AG04450 (cell line): ENCODE results near the gene ETS2. TPM values are rescaled to one million over a fixed set of nuclear protein-coding genes. Genes with fewer than 3 reads are reported as not detected.

Experiments
- CTCF ChIA-PET: fragments of 300-600, 350-600 bp; formaldehyde crosslinking; extraction: SDS; loops from one replicate; lab custom pipeline; 2022; ENCODE audit warnings: antibody characterized with exemption, inconsistent platforms; lab: Charles Lee
- POLR2A ChIA-PET: fragments of 350-600 bp; formaldehyde crosslinking; extraction: SDS; loops from one replicate; lab custom pipeline; 2021; ENCODE audit warnings: antibody characterized with exemption, inconsistent platforms; lab: Yijun Ruan, JAX
- DNase-seq: peaks from one replicate; pipeline ENCODE4 v3.0.0-alpha.2; 2011; ENCODE audit warnings: low read depth, low spot score
- H3K27ac ChIP-seq: one replicate; pipeline ENCODE4 v1.5.1; 2012; ENCODE audit warnings: low read depth, low read length, control low read depth
- H3K27me3 ChIP-seq: one replicate; pipeline ENCODE4 v1.6.0; 2012; ENCODE audit warnings: low read length; ENCODE audit not compliant: control insufficient read depth, insufficient read depth
- H3K4me3 ChIP-seq: 2 replicates; pipeline ENCODE4 v1.5.1; 2011; ENCODE audit warnings: mild to moderate bottlenecking, low read depth, low read length, control low read depth
- H3K9me3 ChIP-seq: 2 replicates; pipeline ENCODE4 v1.5.1; 2012; ENCODE audit warnings: low read length; ENCODE audit not compliant: control insufficient read depth, insufficient read depth
- polyA plus RNA-seq: library from polyadenylated mRNA; depleted of rRNA; stranded (reverse); fragments of >200 nt; gene quantifications from 2 replicates; pipeline ENCODE4 v1.2.3, GENCODE V29; 2011
- TF ChIP-seq, protein P1 (sequence below): IDR thresholded peaks from 2 replicates; pipeline ENCODE4 v1.5.1; 2011; ENCODE audit warnings: low read depth, low read length, control low read depth, inconsistent platforms

ETS2 gene
- polyA plus RNA-seq, 1 experiment: 60.1 TPM

GRCh38 chr21:38790059-38790458 is 15.7 kb upstream of the ETS2 start:
- TF ChIP-seq, protein P1, sequence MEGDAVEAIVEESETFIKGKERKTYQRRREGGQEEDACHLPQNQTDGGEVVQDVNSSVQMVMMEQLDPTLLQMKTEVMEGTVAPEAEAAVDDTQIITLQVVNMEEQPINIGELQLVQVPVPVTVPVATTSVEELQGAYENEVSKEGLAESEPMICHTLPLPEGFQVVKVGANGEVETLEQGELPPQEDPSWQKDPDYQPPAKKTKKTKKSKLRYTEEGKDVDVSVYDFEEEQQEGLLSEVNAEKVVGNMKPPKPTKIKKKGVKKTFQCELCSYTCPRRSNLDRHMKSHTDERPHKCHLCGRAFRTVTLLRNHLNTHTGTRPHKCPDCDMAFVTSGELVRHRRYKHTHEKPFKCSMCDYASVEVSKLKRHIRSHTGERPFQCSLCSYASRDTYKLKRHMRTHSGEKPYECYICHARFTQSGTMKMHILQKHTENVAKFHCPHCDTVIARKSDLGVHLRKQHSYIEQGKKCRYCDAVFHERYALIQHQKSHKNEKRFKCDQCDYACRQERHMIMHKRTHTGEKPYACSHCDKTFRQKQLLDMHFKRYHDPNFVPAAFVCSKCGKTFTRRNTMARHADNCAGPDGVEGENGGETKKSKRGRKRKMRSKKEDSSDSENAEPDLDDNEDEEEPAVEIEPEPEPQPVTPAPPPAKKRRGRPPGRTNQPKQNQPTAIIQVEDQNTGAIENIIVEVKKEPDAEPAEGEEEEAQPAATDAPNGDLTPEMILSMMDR: no peak
- H3K27me3 ChIP-seq: no peaks in the 10 kb centered on the region
- no peak overlapping the region for H3K27ac ChIP-seq
- ChIA-PET CTCF (no interaction called here), POLR2A (no interaction called here)
- H3K9me3 ChIP-seq: peaks cover 4% of the 10 kb centered on the region; the same call in 1 of the 2 replicates
- no peak for DNase-seq
- H3K4me3 ChIP-seq: no peak overlapping the region

- CTCF ChIA-PET: no interaction called here
- no peak overlapping the region for H3K4me3 ChIP-seq
- TF ChIP-seq, protein P1: no peak
Measured at GRCh38 chr21:38790961-38791360, 14.8 kb upstream of the ETS2 start.

GRCh38 chr21:38792676-38793459 is 12.9 kb upstream of the ETS2 start:
- Histone ChIP-seq H3K9me3 (peaks cover 4% of the 10 kb centered on the region; the same call in 1 of the 2 replicates), H3K27ac (no peak overlapping the region), H3K27me3 (no peaks in the 10 kb centered on the region), H3K4me3 (no peak overlapping the region)
- POLR2A ChIA-PET: no interaction called here
- TF ChIP-seq, protein P1: no peak
- CTCF ChIA-PET: no interaction called here
- DNase-seq: no peak

More at GRCh38 chr21:38790961-38791360, 14.8 kb upstream of the ETS2 start:
- POLR2A ChIA-PET: no interaction called here
- DNase-seq: no peak
- H3K27ac ChIP-seq: no peak overlapping the region
- H3K9me3 ChIP-seq: peaks cover 4% of the 10 kb centered on the region; the same call in 1 of the 2 replicates
- no peaks in the 10 kb centered on the region for H3K27me3 ChIP-seq

DNA sequence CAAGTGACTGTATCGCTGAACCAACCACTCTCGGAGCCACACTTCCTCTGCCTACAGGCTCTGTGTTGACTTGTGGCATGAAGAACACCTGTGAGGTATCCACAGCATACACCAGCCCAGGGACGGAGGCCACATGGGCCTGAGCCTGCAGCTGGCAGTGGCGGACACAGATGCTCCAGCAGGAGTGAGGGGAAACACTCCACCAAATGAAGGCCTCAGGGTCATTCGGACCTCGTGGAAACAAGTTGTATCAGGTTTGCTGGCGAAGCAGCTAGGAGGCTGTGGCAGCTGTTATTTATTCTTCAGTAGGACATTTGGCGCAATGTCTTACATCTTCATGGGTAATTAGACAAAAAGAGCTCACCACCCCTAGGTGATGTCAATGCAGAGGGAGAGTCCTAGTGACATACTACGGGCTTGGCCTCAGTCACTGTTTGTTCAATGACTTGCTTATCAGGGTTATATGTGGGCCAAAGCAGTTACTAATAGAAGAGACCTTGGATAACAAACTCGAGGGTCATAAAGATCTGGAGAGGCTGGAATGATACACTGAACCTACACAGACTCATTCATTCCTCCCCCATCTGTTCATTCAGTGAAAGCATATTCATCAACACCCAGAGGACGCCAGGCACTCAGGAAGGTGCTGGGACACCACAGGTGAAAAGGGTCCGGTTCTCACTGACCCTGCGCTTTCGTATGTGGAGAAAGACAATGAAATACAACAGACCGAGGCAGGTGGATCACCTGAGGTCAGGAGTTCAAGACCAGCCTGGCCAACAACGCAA is 11.6 kb upstream of the ETS2 start:
- CTCF ChIA-PET: interaction anchor here (0.6 kb wide), 1 partner anchor 289 kb away, joined by 4 read pairs; no protein-coding TSS in a partner anchor
- H3K27ac ChIP-seq: no peak overlapping the region
- peaks cover 4% of the 10 kb centered on the region; the same call in 1 of the 2 replicates for H3K9me3 ChIP-seq
- H3K4me3 ChIP-seq: no peak overlapping the region
- H3K27me3 ChIP-seq: no peaks in the 10 kb centered on the region
- TF ChIP-seq, protein P1: no peak
- DNase-seq: no peak
- POLR2A ChIA-PET: no interaction called here
